GM19043 (cell line): ENCODE data around the gene CADM3.

Experiments used
- ATAC-seq: cut with Tn5 transposase; IDR thresholded peaks from one replicate; pipeline ENCODE4 v1.9.1; 2021; ENCODE audit warnings: low read depth; ENCODE audit not compliant: unreplicated experiment

The CADM3 gene

GRCh38 chr1:159248311-159248710 is 76.9 kb downstream of the CADM3 start:
- ATAC-seq = no peak

GRCh38 chr1:159250638-159251216 is 79.3 kb downstream of the CADM3 start:
- ATAC-seq = no peak
